Iris pigment epithelial cell (primary cell): ENCODE results near the gene SMIM43.

Experiments
- DNase-seq: peaks from one replicate; pipeline ENCODE4 v3.0.0-alpha.2; 2011; ENCODE audit warnings: low read depth

Gene SMIM43

DNA sequence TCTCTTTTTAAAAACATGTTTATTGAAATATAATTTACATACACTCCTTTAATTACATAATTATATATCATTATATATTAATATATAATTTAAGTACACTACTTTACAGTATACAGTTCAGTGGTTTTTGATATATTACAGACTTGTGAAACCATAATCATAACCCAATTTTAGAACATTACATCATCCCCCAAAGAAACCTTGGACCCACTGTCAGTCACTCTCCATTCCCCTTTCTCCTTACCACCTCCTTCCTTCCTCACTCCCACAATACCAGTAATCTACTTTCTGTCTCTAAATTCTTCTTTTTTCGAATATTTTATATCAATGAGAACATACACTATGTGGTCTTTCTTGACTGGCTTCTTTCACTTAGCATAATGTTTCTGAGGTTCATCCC, 18.2 kb upstream of the SMIM43 start:
- no peak for DNase-seq

DNA sequence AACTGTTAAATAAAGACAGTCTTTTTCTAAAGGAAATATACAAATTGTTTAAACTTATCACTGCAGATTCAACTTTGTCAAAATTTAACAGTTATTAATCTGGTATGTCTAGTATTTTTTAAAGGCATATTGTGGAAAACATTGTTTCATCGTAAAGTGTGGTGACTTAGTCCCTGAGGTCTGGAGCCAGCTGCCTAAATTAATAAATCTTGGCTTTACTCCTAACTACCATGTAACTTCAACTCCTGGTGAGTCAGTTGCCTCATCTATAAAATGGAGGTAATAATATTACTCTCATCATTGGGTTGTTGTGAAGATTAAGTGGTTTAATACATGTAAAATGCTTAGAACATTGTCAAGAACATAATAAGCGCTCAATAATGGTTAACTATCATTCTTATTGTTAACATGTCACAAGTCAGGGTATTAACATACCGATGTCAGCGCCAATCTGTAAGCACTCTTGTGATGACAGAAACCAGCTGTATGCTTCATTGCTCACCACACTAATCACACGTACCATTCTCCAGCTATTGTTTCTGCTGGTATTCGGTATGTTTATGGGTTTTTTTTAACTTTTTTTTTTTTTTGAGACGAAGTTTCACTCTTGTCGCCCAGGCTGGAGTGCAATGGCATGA, 14.1 kb upstream of the SMIM43 start:
- DNase-seq = no peak

DNA sequence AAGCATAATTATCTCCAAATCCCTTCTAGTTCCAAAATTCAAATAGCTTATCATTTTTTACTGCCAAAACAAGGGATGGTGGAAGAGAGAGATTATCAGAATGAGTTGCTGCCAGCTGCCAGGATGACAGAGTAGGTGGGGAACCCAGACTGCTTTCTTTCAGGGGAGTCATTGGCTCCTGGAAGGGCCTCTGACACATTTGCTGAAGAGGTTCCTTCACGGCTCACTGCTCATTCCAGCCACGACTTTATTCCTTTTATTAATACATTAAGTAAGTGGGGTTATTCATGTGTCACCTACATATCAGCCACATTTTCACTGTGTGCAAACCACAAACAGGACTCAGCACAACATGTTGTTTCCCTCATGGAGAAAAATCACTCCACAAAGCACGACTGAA, 12.7 kb upstream of the SMIM43 start:
- DNase-seq = no peak

DNA sequence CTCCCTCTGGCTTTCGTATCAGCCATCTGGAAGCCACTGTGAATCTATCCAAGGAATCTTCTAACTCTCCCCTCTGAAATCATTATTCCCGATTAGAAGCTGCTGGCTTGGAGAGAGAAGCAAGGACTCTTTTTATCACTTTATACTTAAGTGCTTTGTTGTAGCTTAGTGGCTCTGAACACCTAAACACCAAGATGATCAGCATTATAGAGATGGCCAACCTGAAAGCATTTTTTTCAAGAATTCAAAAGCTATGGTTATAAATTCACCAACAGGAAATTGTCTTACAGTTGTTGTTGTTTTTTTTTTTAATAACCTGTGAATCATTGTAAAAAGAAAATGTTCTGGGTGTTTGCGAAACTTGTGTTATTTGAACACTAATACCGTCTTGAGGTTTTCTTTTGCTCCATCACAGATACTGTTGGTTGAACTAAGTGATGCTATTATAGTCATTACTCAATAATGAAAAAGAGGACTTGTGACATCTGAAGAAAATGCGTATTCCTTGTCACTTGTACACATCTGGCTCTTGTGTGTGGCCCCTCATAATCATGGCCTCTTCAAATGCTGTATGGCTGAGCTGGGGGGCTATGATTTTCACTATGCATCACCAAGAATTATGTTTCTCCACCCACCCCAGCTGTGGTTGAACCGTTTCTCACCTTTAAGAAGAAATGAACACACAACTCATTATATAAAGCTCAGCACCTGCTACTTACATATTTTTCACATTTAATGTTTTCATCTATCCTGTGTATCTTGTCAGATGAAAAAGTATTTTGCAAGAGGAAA, 11.8 kb upstream of the SMIM43 start:
- no peak for DNase-seq

DNA sequence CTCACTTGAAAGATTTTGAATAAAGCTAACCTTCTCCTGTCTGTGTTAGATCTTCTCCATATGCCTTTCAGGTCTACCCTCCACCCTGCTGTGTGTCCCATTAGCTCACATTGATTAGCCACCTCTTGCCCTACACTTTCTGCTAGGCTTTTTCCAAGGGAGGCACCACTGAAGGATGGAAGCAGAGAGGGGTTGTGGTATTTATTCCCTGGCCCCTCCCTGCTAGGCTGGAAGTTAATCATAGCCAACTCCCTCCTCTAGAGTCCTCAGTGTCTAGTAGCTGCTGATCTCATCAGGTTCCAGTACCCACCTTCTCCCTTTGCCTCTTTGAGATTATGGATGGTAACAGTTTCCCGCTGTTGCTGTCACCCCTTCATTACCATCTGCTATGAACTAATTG, 8.9 kb upstream of the SMIM43 start:
- DNase-seq = no peak

DNA sequence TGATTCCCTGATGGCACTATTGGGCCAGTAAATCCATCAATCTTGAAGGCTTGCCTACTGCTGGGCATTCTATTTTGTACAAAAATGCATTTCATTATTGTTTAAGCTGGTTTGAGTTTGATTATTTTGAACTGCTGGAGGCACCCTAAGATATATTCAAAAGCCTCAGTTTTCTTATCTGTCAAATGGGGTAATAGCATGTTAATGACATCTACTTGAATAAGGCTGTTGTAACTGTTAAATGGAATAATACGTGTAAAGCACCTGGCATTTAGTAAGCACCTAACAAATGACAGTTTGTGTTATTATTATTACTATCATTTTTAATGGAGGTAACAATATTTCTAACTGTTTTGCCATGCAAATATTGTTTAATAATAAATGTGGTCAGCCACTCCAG, 6.9 kb upstream of the SMIM43 start:
- no peak for DNase-seq

DNA sequence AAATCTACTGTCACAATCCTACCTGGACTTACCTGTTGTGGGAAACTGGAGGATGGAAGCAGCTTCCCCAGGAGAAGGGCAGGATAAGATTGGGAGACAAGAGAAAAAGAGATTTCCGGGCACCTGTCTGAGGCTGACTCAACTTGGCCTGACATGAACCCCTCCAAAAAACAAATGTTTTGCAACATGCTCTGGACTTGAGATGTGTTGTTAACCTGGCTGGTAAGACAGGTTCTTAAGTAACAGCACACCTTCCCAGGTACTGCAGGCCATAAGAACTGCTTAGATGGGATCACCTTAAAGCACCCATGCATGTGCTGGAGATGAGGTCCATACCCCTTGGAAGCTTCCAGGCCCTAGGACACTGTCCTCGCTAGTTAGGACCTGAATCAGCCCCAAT, 4.4 kb upstream of the SMIM43 start:
- DNase-seq = no peak

DNA sequence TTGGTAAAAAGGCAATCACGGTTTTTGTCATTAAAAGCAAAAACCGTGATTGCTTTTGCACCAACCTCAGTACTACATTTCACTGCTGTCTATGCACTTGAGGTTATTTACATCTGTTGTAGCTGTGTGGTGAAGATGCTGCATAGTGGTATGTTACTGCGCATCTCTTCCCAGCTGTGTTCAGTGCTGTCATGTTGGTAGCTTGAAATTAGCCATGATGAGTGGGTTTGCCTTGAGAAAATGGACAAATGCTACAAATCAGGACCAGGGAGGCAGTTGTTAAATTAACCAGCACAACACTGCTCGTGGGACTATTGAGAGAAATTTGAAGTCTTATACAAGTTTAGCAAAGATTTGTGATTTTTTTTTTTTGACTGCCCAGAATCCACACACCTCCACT, 2.2 kb upstream of the SMIM43 start:
- no peak for DNase-seq

DNA sequence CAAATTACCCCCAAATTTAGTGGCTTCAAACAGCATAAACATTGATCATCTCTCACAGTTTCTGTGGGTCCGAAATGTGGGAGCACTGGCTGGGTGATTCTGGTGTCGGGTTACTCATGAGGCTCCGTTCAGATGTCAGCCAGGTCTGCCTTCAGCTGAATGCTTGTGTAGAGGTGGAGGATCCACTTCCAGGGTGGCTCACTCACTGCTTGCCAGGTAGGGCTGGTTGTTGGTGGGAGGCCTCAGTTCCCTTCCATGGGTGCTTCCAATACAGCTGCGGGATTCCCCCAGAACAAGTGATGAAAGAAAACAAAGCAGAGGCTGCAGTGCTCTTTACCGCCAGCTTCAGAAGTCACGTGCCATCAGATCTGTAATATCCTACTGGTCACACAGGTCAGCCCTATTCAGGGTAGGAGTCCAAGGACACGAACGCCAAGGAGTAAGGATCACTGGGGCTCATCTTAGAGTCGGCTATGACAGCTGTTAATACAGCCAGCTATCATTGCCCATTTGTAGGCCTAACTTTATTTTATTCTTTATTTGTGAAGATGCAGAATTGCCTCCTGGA, 1.1 kb upstream of the SMIM43 start:
- DNase-seq = no peak

DNA sequence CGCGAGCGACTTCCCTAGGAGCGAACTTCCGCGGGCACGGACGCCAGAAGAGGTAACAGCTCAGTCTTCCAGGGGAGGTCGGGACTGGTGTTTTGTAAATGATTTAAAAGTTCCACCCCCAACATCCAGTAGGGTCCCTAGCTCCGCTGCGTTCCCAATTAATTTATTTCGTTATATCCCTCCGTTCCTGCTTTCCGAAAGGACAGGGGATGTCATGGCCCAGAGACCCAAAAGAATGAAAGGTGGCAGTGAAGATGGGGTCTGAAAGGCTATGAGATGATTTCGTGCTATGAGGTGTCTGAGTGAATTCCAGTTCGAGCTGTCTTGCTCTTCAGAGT, 373 bp upstream of the SMIM43 start:
- DNase-seq = no peak

DNA sequence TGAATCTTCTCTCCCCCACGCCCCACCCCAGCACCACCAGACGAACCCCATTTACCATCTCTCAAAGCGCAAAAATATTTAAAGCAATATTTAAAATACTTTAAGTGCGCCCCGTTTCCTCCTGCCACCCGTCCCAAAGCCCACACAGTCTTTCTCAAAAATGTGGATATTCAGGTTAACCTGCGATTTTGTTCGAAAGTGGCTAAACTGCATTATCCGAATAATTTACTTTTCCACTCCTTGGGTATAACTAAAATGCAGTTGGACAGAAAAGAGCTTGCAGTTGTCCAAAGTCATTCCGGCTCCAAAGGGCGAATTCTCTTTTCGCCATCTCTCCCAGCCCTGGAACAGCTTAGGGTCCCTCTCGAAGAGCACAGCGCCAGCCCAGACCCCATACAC, 662 bp downstream of the SMIM43 start:
- no peak for DNase-seq

DNA sequence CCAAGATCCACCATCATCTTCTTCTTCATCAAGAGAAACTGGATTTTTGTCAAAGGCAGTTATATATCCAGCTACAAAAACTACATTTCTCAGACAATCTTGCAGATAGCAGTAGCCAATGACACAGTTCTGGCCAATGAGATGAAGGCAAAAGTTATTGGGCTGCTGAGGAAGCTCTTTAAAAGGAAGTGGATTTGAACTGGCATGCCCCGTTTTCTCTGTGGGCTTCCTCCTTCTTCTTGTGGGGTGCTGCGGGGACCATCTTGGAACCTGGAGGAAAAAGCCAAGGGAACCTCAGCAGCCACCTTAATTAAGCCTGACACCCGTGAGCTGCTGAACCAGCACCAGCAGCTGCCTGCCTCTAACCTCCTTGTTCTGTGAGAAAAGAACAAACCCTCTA, 4.8 kb downstream of the SMIM43 start:
- no peak for DNase-seq

DNA sequence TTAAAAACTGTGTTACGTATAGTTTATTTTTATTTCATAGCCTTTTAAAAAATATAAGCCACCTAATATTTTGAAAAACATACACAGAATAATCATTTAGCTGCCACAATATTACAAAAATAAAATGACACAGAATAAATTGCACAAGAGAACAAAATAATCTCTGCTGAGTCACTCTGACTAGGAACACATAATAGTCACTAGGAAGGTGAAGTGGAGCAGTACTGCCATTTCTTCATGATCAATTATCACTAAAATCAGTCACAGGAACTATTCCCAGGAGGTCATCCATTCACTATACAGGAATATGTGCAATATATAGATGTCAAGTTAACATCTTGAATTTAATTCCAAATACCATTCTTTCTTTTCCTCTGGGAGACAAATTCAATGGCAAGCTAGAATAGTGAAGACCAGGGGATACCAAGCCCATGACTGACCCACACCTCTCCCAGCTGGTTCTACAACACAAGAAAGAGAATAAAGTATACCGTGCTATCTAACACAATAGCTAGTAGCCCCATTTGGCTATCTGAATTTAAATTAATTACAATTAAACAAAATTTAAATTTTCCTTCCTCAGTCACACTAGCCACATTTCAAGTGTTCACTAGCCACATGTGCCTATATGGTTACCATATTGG, 5.9 kb downstream of the SMIM43 start:
- DNase-seq = peak; percentile 46

DNA sequence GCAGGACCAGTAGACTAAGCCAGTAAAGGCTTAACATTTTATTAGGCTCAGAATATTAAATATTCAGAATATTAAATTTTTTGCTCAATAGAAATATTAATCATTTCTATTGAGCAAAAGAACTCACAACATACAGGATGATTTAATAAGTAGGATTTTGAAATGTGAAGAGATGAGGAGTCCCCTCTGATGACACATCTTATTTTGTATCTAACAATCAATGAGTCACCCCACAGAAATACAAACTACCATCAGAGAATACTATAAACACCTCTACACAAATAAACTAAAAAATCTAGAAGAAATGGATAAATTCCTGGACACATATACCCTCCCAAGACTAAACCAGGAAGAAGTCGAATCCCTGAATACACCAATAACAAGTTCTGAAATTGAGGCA, 12.8 kb downstream of the SMIM43 start:
- peak; percentile 74 for DNase-seq

DNA sequence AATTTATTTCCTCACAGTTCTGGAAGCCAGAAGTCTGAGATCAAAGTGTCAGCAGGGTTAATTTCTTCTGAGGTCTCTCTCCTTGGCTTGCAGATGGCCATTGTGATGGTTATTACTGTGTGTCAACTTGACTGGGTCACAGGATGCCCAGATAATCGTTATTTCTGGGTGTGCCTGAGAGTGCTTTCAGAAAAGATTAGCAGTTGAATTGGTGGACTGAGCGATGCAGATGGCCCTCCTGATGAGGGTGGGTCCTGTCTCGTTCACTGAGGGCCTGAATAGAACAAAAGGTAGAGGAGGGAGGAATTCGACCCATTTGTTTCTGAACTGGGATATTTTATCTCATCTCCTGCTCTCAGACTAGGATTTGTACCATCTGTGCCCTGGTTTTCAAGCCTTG, 15.7 kb downstream of the SMIM43 start:
- DNase-seq = no peak

DNA sequence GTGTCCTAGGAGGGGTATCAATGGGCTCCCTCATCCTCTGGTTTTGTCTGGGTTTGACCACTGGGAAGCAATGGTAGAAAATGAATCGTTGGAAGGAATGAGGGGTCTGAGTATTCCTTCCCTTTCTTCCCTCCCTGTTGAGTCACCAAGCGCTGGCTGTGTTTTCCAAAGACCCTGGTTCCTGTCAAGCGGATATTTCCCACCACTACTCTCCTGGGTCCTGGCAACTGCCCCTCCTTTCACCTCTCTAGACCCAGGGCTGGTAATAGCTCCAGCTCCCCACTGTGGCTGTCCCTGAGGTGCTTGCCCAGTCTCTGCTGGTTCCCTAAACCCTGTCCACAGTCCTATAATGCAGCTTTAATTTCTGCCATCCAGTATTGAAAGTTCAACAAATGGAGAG, 22.2 kb downstream of the SMIM43 start:
- DNase-seq = no peak

DNA sequence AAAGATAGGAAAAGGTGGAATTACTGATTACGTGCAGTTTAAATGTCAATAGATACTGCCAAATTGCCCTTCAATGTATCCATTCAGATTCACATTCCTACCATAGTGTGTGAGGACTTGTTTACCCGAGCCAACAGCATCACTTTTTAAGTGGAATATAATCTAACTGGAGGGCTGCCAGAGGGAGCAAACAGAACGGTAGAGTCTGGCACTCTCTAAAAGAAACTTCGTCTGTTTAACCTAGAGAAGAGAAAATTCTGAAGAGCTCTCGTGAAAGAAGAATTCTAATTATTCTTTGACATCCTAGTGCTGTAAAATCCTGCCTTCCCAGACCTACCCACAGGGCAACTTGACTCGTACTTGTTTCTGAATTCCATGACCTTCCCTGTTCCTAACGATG, 23.2 kb downstream of the SMIM43 start:
- DNase-seq = no peak

DNA sequence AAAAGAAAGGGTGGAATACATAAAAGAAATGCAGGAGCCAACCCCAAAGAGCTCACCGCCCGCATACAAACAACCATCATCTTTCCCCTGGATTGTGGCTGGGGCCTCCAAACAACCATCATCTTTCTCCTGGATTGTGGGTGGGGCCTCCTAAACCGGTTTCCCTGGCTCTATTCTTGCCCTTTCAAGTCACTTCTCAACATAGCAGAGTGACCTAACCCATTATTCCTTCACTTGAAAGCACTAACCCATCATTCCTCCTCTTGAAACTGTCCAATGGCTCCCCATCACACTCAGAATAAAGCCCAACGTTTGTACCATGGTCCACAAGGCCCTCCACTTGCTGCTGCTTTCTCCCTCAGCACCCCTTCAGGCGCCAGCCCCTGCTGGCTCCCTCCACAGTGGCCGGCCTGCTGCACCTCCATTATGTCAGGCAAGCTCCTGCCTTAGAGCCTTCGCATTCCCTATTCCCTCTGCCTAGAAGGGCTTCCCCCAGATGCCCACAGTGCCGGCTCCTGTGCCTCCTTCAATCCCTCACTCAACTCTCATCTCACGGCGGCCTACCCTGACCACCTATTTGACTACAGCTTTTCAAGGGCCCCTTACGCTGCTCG, 24.1 kb downstream of the SMIM43 start:
- no peak for DNase-seq

DNA sequence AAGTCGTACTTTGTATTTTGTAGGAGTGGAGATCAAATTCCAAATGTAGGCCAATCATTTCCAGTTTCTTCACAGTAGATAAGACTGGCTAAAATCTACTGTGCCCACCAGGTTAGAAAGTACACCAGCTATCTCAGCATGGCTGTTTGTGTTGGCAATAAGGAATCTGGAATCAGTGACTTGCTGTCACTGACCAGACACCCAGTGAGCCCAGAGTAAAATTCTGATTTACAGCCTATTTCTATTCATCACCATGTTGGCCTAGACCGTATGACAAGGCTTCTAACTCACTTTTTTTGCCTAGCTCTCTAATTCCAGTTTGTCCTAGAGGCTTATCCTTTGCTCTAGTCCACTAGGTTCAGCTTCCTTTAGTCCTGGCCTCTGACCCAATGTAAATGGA, 25.4 kb downstream of the SMIM43 start:
- no peak for DNase-seq

DNA sequence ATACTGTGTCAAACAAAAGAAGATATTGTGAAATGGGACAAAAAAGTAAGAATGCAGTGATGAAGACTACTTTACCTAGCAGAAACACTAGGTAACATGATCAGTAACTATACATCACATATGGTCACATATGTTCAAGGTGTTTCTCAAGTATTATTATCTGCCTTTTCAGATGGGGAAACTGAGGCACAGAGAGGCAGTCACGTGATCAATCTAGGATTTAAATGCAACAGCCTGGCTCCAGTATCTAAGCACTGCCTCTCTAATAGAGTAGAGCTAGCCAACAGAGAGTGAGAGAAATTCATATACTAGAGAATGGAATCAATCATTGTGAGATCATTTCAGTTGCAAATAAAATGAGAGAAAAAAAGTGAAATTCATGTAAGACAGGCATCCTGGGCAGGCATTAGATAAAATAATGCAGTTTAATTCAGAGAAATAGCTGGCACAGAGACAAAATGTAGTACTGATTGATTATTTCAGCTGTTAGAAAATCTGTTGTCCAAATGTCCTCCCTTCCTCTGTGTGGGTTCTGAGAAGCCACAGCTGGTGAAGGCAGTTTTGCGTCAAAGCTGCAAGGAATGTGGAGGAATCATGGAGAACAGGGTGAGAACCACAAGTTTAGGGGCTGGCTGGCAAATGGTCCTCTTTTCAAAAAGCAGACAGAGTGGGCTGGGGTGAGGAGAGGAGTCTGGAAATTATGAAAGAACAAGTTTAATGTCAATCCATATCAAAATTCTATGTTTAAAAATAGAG, 26.0 kb downstream of the SMIM43 start:
- DNase-seq = no peak

DNA sequence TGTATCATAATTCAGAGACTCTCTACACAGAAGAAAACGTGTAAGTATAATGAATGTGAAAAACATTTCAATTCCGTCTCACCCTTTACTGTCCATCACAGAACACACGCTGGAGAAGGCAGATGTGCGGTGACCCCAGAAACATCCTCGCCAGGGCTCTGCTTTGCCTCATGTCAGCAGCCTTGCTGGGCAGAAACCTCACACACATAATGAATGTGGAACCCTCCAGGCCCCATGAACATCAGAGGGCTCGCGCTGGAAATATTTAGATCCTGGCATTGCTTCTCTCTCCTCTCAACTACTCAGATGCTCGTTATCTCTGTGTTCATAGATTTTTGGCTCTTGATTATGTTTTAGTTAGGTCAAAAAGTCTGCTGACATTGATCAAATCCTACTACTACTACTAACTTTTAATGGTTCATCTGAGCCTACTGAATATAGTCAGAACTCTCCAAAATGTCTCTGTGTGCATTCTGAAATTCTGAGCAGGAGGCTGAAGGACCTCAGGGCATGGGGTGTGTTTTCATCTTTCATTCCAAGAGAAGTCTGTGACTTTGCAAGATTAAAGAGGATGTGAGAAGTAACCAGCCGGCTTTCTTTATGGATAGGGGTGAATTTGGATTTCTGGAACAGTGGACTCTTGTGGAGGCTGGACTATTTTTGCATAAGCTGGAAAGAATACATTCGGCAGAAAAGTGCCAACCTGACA, 27.0 kb downstream of the SMIM43 start:
- DNase-seq = no peak
